ENCODE data around the gene RECK.

The RECK gene

GRCh38 chr9:36142510-36143244 lies 106.0 kb downstream of the RECK start:
- H3K4me1 ChIP-seq (ENCODE audit: insufficient read depth, low read length): peaks cover under 1% of the 10 kb centered on the region
- H2AFZ ChIP-seq (ENCODE audit: low read depth, low read length): no peak overlapping the region
- H3K4me3 ChIP-seq (ENCODE audit: low read length): no peak overlapping the region
- H3K27me3 ChIP-seq (ENCODE audit: insufficient read depth, low read length): no peaks in the 10 kb centered on the region
- peaks cover 6% of the 10 kb centered on the region for H3K9me3 ChIP-seq (ENCODE audit: low read length)
- no peaks in the 10 kb centered on the region for H3K36me3 ChIP-seq (ENCODE audit: insufficient read depth, low read length)

GRCh38 chr9:36143245-36143641 lies 106.5 kb downstream of the RECK start:
- H3K4me3 ChIP-seq (ENCODE audit: low read length): no peak overlapping the region
- no peaks in the 10 kb centered on the region for H3K27me3 ChIP-seq (ENCODE audit: insufficient read depth, low read length)
- peaks cover 6% of the 10 kb centered on the region for H3K9me3 ChIP-seq (ENCODE audit: low read length)
- no peaks in the 10 kb centered on the region for H3K36me3 ChIP-seq (ENCODE audit: insufficient read depth, low read length)
- no peaks in the 10 kb centered on the region for H3K4me1 ChIP-seq (ENCODE audit: insufficient read depth, low read length)
- no peak overlapping the region for H2AFZ ChIP-seq (ENCODE audit: low read depth, low read length)

- Histone ChIP-seq H3K36me3 (ENCODE audit: insufficient read depth, low read length) (no peaks in the 10 kb centered on the region), H3K4me1 (ENCODE audit: insufficient read depth, low read length) (no peaks in the 10 kb centered on the region)
Observed at GRCh38 chr9:36144309-36145232, 107.9 kb downstream of the RECK start.

GRCh38 chr9:36145970-36146369 lies 109.3 kb downstream of the RECK start:
- Histone ChIP-seq H2AFZ (ENCODE audit: low read depth, low read length) (no peak overlapping the region), H3K4me1 (ENCODE audit: insufficient read depth, low read length) (no peaks in the 10 kb centered on the region), H3K4me3 (ENCODE audit: low read length) (no peak overlapping the region), H3K36me3 (ENCODE audit: insufficient read depth, low read length) (peaks cover under 1% of the 10 kb centered on the region), H3K9me3 (ENCODE audit: low read length) (peaks cover 6% of the 10 kb centered on the region), H3K27me3 (ENCODE audit: insufficient read depth, low read length) (no peaks in the 10 kb centered on the region)

More at GRCh38 chr9:36144309-36145232, 107.9 kb downstream of the RECK start:
- no peak overlapping the region for H3K4me3 ChIP-seq (ENCODE audit: low read length)
- peaks cover 6% of the 10 kb centered on the region for H3K9me3 ChIP-seq (ENCODE audit: low read length)
- H3K27me3 ChIP-seq (ENCODE audit: insufficient read depth, low read length): no peaks in the 10 kb centered on the region
- H2AFZ ChIP-seq (ENCODE audit: low read depth, low read length): no peak overlapping the region

GRCh38 chr9:36146651-36147050 lies 109.9 kb downstream of the RECK start:
- no peak overlapping the region for H3K4me3 ChIP-seq (ENCODE audit: low read length)
- peaks cover 6% of the 10 kb centered on the region for H3K9me3 ChIP-seq (ENCODE audit: low read length)
- no peaks in the 10 kb centered on the region for H3K27me3 ChIP-seq (ENCODE audit: insufficient read depth, low read length)
- H2AFZ ChIP-seq (ENCODE audit: low read depth, low read length): no peak overlapping the region
- H3K36me3 ChIP-seq (ENCODE audit: insufficient read depth, low read length): peaks cover 4% of the 10 kb centered on the region
- no peaks in the 10 kb centered on the region for H3K4me1 ChIP-seq (ENCODE audit: insufficient read depth, low read length)

GRCh38 chr9:36147441-36148175 lies 110.9 kb downstream of the RECK start:
- H3K4me1 ChIP-seq (ENCODE audit: insufficient read depth, low read length): no peaks in the 10 kb centered on the region
- H3K4me3 ChIP-seq (ENCODE audit: low read length): no peak overlapping the region
- peaks cover 4% of the 10 kb centered on the region for H3K36me3 ChIP-seq (ENCODE audit: insufficient read depth, low read length)
- peaks cover 6% of the 10 kb centered on the region for H3K9me3 ChIP-seq (ENCODE audit: low read length)
- H2AFZ ChIP-seq (ENCODE audit: low read depth, low read length): no peak overlapping the region
- H3K27me3 ChIP-seq (ENCODE audit: insufficient read depth, low read length): no peaks in the 10 kb centered on the region

- Histone ChIP-seq H3K4me1 (ENCODE audit: insufficient read depth, low read length) (no peaks in the 10 kb centered on the region), H3K9me3 (ENCODE audit: low read length) (peaks cover 6% of the 10 kb centered on the region), H2AFZ (ENCODE audit: low read depth, low read length) (no peak overlapping the region), H3K4me3 (ENCODE audit: low read length) (no peak overlapping the region), H3K27me3 (ENCODE audit: insufficient read depth, low read length) (no peaks in the 10 kb centered on the region), H3K36me3 (ENCODE audit: insufficient read depth, low read length) (peaks cover 4% of the 10 kb centered on the region)
Observed at GRCh38 chr9:36148311-36149051, 111.8 kb downstream of the RECK start.

GRCh38 chr9:36149197-36149596 lies 112.5 kb downstream of the RECK start:
- peaks cover 6% of the 10 kb centered on the region for H3K9me3 ChIP-seq (ENCODE audit: low read length)
- no peak overlapping the region for H2AFZ ChIP-seq (ENCODE audit: low read depth, low read length)
- H3K36me3 ChIP-seq (ENCODE audit: insufficient read depth, low read length): peaks cover 4% of the 10 kb centered on the region
- H3K4me3 ChIP-seq (ENCODE audit: low read length): no peak overlapping the region
- no peaks in the 10 kb centered on the region for H3K4me1 ChIP-seq (ENCODE audit: insufficient read depth, low read length)
- H3K27me3 ChIP-seq (ENCODE audit: insufficient read depth, low read length): no peaks in the 10 kb centered on the region

- H3K36me3 ChIP-seq (ENCODE audit: insufficient read depth, low read length): peaks cover 4% of the 10 kb centered on the region
- peaks cover 2% of the 10 kb centered on the region for H3K9me3 ChIP-seq (ENCODE audit: low read length)
- no peak overlapping the region for H2AFZ ChIP-seq (ENCODE audit: low read depth, low read length)
- H3K27me3 ChIP-seq (ENCODE audit: insufficient read depth, low read length): no peaks in the 10 kb centered on the region
- H3K4me3 ChIP-seq (ENCODE audit: low read length): no peak overlapping the region
- peaks cover 7% of the 10 kb centered on the region for H3K4me1 ChIP-seq (ENCODE audit: insufficient read depth, low read length)
Observed at GRCh38 chr9:36150574-36151315, 114.0 kb downstream of the RECK start.

- H3K27me3 ChIP-seq (ENCODE audit: insufficient read depth, low read length): no peaks in the 10 kb centered on the region
- H3K4me1 ChIP-seq (ENCODE audit: insufficient read depth, low read length): peaks cover 7% of the 10 kb centered on the region
- H3K36me3 ChIP-seq (ENCODE audit: insufficient read depth, low read length): peaks cover 7% of the 10 kb centered on the region
- H2AFZ ChIP-seq (ENCODE audit: low read depth, low read length): no peak overlapping the region
- no peak overlapping the region for H3K4me3 ChIP-seq (ENCODE audit: low read length)
- no peaks in the 10 kb centered on the region for H3K9me3 ChIP-seq (ENCODE audit: low read length)
Observed at GRCh38 chr9:36151316-36152210, 114.8 kb downstream of the RECK start.

- Histone ChIP-seq H3K27me3 (ENCODE audit: insufficient read depth, low read length) (no peaks in the 10 kb centered on the region), H3K4me1 (ENCODE audit: insufficient read depth, low read length) (peaks cover 7% of the 10 kb centered on the region), H2AFZ (ENCODE audit: low read depth, low read length) (no peak overlapping the region), H3K36me3 (ENCODE audit: insufficient read depth, low read length) (peaks cover 9% of the 10 kb centered on the region), H3K9me3 (ENCODE audit: low read length) (no peaks in the 10 kb centered on the region), H3K4me3 (ENCODE audit: low read length) (no peak overlapping the region)
Observed at GRCh38 chr9:36152741-36153438, 116.2 kb downstream of the RECK start.

Measured in neuron (in vitro differentiated cells).